OCI-LY3 (cell line): ENCODE measurements around the gene TOM1.

ENCODE experiments used
- EZH2phosphoT487 ChIP-seq: fragments of 200-600 bp; shearing (Covaris generic); IDR thresholded peaks from 2 replicates; pipeline ENCODE4 v1.6.1; 2018; ENCODE audit warnings: antibody characterized with exemption, mixed run types, low read depth
- TF ChIP-seq, protein P1 (sequence below): fragments of 200-600, 300-600 bp; sonication (generic); IDR thresholded peaks from 2 replicates; pipeline ENCODE4 v1.5.1; 2014; ENCODE audit warnings: antibody characterized with exemption, low read length, low read depth

DNA sequence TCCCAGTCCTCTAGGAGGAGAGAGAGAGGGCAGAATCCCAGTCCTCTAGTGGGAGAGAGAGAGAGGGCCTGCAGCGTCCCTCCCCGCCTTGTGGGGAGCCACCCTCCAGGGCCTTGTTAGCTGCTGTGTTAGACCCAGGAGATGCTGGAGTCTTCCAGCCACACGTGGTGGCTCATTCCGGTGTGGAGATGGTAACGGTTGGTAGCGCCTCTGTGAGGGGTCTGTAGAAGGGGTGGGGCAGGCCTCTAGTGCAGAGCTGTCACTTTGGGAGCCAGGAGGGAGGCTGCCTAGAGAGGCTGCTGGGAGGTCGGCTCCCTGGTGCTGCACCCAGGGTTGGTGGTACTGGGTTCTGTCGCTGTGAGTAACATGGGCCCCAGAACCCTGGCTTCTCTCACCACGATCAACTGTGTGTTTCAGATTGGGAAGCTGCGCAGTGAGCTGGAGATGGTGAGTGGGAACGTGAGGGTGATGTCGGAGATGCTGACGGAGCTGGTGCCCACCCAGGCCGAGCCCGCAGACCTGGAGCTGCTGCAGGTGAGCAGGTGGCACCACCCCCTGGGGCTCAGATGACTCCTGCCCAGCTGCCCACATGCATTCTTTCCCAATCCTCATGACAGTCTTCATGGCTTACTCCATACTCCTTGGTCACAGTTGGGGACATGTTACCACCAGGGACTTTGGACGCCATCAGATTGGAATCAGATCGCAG is 27.3 kb downstream of the TOM1 start:
- TF ChIP-seq, protein P1, sequence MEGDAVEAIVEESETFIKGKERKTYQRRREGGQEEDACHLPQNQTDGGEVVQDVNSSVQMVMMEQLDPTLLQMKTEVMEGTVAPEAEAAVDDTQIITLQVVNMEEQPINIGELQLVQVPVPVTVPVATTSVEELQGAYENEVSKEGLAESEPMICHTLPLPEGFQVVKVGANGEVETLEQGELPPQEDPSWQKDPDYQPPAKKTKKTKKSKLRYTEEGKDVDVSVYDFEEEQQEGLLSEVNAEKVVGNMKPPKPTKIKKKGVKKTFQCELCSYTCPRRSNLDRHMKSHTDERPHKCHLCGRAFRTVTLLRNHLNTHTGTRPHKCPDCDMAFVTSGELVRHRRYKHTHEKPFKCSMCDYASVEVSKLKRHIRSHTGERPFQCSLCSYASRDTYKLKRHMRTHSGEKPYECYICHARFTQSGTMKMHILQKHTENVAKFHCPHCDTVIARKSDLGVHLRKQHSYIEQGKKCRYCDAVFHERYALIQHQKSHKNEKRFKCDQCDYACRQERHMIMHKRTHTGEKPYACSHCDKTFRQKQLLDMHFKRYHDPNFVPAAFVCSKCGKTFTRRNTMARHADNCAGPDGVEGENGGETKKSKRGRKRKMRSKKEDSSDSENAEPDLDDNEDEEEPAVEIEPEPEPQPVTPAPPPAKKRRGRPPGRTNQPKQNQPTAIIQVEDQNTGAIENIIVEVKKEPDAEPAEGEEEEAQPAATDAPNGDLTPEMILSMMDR = no peak
- TF ChIP-seq EZH2phosphoT487 = no peak
